Stomach (tissue), 4 donors: ENCODE measurements around the gene IL1RL1.

Experiments
- POLR2A ChIP-seq, 4 donors: fragments of 450-650 bp; IDR thresholded peaks; one replicate each; pipeline ENCODE4 v1.6.1; 2016; ENCODE audit warnings: antibody characterized with exemption in 4 of 4, control low read depth in 2 of 4, mild to moderate bottlenecking in 1 of 4, moderate library complexity in 1 of 4
- TF ChIP-seq, protein P1 (sequence below), 7 experiments: fragments of 450-650 bp in 4 of 7; fragments of 200-600 bp in 3 of 7; sonication (generic) in 3 of 7; IDR thresholded peaks; one replicate each; pipeline ENCODE4 v1.5.1; 2016 to 2019; ENCODE audit warnings: antibody characterized with exemption in 7 of 7, control low read depth in 2 of 7, mild to moderate bottlenecking in 1 of 7

GRCh38 chr2:102331311-102331980 lies 20.1 kb downstream of the IL1RL1 start:
- TF ChIP-seq, protein P1, sequence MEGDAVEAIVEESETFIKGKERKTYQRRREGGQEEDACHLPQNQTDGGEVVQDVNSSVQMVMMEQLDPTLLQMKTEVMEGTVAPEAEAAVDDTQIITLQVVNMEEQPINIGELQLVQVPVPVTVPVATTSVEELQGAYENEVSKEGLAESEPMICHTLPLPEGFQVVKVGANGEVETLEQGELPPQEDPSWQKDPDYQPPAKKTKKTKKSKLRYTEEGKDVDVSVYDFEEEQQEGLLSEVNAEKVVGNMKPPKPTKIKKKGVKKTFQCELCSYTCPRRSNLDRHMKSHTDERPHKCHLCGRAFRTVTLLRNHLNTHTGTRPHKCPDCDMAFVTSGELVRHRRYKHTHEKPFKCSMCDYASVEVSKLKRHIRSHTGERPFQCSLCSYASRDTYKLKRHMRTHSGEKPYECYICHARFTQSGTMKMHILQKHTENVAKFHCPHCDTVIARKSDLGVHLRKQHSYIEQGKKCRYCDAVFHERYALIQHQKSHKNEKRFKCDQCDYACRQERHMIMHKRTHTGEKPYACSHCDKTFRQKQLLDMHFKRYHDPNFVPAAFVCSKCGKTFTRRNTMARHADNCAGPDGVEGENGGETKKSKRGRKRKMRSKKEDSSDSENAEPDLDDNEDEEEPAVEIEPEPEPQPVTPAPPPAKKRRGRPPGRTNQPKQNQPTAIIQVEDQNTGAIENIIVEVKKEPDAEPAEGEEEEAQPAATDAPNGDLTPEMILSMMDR (IDR thresholded peaks at IDR 0.05): no peak
- TF ChIP-seq POLR2A (IDR thresholded peaks at IDR 0.05): no peak
